Measurements from ENCODE around the gene CCDC158.

CCDC158 gene

DNA sequence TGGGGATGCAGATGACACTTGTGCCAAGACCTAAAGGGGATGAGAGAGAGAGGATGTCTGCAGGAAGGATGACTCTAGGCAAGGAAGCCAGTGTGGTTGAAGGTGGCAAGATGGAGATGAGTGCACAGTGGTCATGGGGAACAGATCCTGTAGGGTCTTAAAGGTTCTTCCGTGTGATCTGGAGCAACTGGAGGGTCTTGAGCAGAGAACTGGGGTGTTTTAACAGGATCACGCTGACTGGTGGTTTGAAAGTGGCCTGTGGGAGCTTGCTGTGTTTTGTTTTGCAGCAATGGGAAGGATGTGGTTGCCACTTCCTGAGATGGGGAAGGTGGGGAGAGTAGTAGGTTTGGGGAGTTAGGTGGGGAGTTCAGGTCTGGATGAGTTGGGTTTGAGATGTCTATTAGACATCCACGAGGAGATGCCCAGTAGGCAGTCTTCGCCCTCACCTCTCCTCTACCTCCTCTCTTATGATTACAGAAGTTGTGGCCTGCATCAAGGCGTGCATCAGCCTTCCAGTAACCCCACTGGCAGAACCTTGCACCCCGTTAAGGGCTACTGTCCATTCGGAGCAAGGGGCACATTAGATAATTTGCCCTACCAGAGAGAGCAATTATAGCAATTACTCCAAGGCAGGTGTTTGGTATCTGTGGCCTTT is 115.8 kb downstream of the CCDC158 start:
- H3K27ac ChIP-seq, result peak overlapping the region; percentile 91 to 97
- TF ChIP-seq, protein P1, sequence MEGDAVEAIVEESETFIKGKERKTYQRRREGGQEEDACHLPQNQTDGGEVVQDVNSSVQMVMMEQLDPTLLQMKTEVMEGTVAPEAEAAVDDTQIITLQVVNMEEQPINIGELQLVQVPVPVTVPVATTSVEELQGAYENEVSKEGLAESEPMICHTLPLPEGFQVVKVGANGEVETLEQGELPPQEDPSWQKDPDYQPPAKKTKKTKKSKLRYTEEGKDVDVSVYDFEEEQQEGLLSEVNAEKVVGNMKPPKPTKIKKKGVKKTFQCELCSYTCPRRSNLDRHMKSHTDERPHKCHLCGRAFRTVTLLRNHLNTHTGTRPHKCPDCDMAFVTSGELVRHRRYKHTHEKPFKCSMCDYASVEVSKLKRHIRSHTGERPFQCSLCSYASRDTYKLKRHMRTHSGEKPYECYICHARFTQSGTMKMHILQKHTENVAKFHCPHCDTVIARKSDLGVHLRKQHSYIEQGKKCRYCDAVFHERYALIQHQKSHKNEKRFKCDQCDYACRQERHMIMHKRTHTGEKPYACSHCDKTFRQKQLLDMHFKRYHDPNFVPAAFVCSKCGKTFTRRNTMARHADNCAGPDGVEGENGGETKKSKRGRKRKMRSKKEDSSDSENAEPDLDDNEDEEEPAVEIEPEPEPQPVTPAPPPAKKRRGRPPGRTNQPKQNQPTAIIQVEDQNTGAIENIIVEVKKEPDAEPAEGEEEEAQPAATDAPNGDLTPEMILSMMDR (IDR thresholded peaks at IDR 0.05), result no peak
- intact Hi-C loops (cut with DNase I; ENCODE audit: low total_unique reads), result loop anchor here (5.0 kb wide), 2 partner anchors 313 to 1557 kb away; partner anchors contain the start of genes MRPL1 and SDAD1
- H3K9me3 ChIP-seq, result no peaks in the 10 kb centered on the region
- H3K27me3 ChIP-seq, result no peaks in the 10 kb centered on the region
- peak overlapping the region; percentile 76 to 85 for H3K4me3 ChIP-seq
- DNase-seq, result no peak
- H3K4me1 ChIP-seq, result peaks cover 0 to 38% (median 31%) of the 10 kb centered on the region in 4 donors
- H3K36me3 ChIP-seq, result peaks cover 0 to 11% (median 9%) of the 10 kb centered on the region in 3 donors

DNA sequence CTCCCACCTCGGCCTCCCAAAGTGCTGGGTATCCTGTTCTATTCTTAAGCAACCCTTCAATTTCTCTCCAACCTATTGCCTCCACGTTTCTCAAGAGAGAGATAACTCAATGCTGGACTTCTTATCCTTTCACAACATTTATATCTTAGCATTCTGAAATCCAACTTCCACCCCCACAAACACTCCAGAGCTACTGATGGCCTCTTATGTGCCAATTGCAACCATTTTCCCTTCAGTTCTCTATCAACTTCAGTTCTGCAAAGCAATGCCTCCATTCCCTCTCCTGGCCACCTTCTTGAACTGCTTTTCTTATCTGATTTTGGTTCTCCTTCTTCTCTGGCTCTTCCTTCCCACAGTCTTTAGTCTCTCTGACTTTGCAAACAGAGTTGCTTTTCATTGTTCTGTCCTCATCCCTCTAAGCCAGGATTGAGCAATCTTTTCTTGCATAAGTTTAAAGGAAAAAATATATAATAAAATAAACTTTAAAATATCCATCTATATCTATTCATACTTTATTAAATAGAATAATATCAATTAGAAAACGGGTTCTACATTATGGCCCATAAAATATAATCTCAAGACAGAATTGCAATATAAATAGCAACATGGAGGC is 118.0 kb downstream of the CCDC158 start:
- Histone ChIP-seq H3K4me3 (no peak overlapping the region), H3K36me3 (no peaks in the 10 kb centered on the region), H3K27me3 (no peaks in the 10 kb centered on the region), H3K9me3 (no peaks in the 10 kb centered on the region), H3K27ac (no peak overlapping the region), H3K4me1 (peaks cover 0 to 27% (median 20%) of the 10 kb centered on the region in 4 donors)
- TF ChIP-seq, protein P1 (IDR thresholded peaks at IDR 0.05), result no peak
- DNase-seq, result no peak
- intact Hi-C loops (cut with DNase I; ENCODE audit: low total_unique reads), result no loop called here

DNA sequence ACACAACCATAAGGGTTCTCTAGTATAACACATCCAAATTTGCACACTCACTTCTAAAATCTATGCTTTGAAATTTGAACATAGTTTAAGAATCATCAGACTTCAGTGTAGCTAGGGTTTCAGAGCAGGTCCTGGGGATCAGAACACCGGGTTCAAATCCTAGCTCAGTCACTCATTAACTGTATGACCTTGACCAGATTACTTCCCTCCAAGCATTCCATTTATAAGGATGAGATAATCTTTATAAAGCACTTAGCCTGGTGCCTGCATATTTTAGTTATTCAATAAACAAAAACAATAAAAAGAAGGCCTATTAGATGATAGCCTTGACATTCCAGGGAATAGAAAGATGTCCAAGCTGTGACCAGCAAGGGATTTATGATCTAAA is 119.2 kb downstream of the CCDC158 start:
- H3K27ac ChIP-seq, result peak overlapping the region in 1 of 2 donors; percentile 25
- DNase-seq, result no peak
- TF ChIP-seq, protein P1 (IDR thresholded peaks at IDR 0.05), result no peak
- H3K36me3 ChIP-seq, result no peaks in the 10 kb centered on the region
- H3K27me3 ChIP-seq, result no peaks in the 10 kb centered on the region
- H3K4me1 ChIP-seq, result peaks cover 0 to 20% (median 13%) of the 10 kb centered on the region in 4 donors
- no peaks in the 10 kb centered on the region for H3K9me3 ChIP-seq
- intact Hi-C loops (cut with DNase I; ENCODE audit: low total_unique reads), result no loop called here
- H3K4me3 ChIP-seq, result no peak overlapping the region

DNA sequence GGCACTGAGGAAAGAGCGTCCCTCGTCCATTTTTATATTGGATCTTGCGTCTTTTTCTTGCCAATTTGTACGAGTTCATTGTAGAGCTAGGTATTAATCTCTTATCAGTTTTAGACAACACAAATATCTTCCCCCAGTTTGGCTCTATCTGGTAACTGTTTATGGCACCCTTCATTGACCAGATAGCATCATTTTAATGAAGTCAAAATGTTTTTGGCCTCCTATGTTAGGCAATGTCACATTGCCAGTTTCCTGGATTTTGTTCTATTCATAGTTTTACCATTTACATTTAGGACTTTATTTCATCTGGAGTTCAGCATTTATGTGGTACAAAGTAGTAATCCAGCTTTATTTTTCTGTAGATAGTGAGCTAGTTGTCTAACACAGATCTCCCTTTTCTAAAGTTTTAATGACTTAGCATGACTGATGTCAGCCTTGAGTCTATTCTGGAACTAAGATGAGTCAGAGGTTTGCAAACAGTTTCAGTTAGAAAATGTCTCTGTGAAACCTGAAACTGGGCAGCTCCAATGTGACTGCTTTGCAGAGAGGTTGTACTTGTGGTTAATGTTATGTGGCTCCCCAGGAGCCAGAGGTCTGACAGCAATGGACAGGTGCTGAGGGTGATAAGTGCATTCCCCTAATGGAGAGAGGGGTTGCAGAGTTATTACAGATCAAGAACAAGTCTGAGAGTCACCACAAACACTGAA is 119.7 kb downstream of the CCDC158 start:
- H3K4me3 ChIP-seq, result no peak overlapping the region
- H3K27me3 ChIP-seq, result no peaks in the 10 kb centered on the region
- peak overlapping the region; percentile 25 to 49 for H3K27ac ChIP-seq
- no peaks in the 10 kb centered on the region for H3K9me3 ChIP-seq
- no peak for DNase-seq
- no peaks in the 10 kb centered on the region for H3K36me3 ChIP-seq
- peaks cover 0 to 20% (median 13%) of the 10 kb centered on the region in 4 donors for H3K4me1 ChIP-seq
- TF ChIP-seq, protein P1 (IDR thresholded peaks at IDR 0.05), result no peak
- intact Hi-C loops (cut with DNase I; ENCODE audit: low total_unique reads), result no loop called here

DNA sequence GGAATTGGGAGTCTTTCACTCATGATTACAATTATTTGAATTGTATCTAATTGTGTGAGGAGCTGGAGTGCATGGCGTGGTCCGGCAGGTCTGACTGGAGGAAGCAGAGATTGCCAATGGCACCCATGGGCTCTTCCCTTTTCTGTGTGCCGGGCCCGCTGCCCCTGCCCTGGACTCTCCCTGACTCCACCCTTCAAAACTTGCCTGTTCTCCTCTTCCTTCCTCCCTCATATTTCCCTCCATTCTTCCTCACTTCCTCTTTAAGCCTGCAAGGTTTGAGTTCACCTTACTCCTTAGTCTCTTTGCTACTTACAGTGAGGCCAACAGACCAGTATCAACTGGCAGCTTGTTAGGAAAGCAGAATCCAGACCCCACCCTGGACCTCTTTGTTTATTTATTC is 120.9 kb downstream of the CCDC158 start:
- no peak overlapping the region for H3K27ac ChIP-seq
- intact Hi-C loops (cut with DNase I; ENCODE audit: low total_unique reads), result no loop called here

More for the DNA sequence above, 120.9 kb downstream of the CCDC158 start:
- Histone ChIP-seq H3K9me3 (no peaks in the 10 kb centered on the region), H3K27me3 (no peaks in the 10 kb centered on the region), H3K4me3 (no peak overlapping the region), H3K4me1 (peaks cover 0 to 14% (median 6%) of the 10 kb centered on the region in 4 donors), H3K36me3 (no peaks in the 10 kb centered on the region)
- TF ChIP-seq, protein P1 (IDR thresholded peaks at IDR 0.05), result no peak
- no peak for DNase-seq
